HCT116 (cell line): Measurements from ENCODE around the gene FAM50A.

Experiments
- EZH2phosphoT487 ChIP-seq: fragments of 200-600 bp; IDR thresholded peaks from 2 replicates; pipeline ENCODE4 v1.6.1; 2018; ENCODE audit warnings: antibody characterized with exemption, borderline replicate concordance
- TF ChIP-seq, protein P1 (sequence below), 3 experiments: fragments of 200-600 bp in 1 of 3; sonication (generic) in 1 of 3; IDR thresholded peaks in 2 of 3; conservative IDR thresholded peaks in 1 of 3; 2 replicates each; pipeline ENCODE4 v1.5.1; 2012 to 2017; ENCODE audit warnings: low read depth in 2 of 3, low read length in 2 of 3, antibody characterized with exemption in 1 of 3, borderline replicate concordance in 1 of 3, control low read depth in 1 of 3, mild to moderate bottlenecking in 1 of 3, mixed read lengths in 1 of 3, mixed run types in 1 of 3, moderate library complexity in 1 of 3; ENCODE audit not compliant: insufficient read depth in 1 of 3

- TF ChIP-seq EZH2phosphoT487, result no peak
- TF ChIP-seq, protein P1, sequence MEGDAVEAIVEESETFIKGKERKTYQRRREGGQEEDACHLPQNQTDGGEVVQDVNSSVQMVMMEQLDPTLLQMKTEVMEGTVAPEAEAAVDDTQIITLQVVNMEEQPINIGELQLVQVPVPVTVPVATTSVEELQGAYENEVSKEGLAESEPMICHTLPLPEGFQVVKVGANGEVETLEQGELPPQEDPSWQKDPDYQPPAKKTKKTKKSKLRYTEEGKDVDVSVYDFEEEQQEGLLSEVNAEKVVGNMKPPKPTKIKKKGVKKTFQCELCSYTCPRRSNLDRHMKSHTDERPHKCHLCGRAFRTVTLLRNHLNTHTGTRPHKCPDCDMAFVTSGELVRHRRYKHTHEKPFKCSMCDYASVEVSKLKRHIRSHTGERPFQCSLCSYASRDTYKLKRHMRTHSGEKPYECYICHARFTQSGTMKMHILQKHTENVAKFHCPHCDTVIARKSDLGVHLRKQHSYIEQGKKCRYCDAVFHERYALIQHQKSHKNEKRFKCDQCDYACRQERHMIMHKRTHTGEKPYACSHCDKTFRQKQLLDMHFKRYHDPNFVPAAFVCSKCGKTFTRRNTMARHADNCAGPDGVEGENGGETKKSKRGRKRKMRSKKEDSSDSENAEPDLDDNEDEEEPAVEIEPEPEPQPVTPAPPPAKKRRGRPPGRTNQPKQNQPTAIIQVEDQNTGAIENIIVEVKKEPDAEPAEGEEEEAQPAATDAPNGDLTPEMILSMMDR (IDR thresholded peaks at IDR 0.05 in 2 of 3, conservative IDR thresholded peaks at IDR 0.05 in 1 of 3; ENCODE audit: borderline replicate concordance in 1 of 3, insufficient read depth in 1 of 3, low read depth in 2 of 3, low read length in 2 of 3), result no peak
Measured at GRCh38 chrX:154440623-154441357, 3.2 kb upstream of the FAM50A start.
